ENCODE measurements around the gene CERS6. TPM values are rescaled to one million over a fixed set of nuclear protein-coding genes. Genes with fewer than 3 reads are reported as not detected.

The CERS6 gene
- total RNA-seq, 4 donors from 2014 or later, result 42.3 to 62.1 (median 50.6) TPM

DNA sequence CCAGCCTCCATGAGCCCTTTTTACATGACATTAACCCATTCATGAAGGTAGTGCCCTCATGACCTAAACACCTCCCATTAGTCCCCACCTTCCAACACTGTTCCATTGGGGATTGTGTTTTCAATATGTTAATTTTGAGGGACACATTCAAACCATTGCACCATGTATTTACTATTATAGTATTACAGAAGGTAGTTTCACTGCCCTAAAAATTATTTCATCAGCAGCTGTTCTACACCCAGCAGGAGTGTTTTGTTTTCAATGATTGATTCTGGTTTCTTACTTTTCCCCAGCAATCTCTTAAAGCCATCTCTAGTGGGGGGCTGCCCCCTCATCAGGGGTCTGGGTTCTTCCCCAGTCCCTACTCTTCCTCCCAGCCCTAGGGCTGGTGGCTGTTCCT is 71.9 kb downstream of the CERS6 start:
- intact Hi-C loops (cut with DNase I; ENCODE audit: low total_unique reads) (loop anchor here (2.0 kb wide), 1 partner anchor 21 kb away; no protein-coding TSS in a partner anchor), in situ Hi-C loops (cut with MboI; ENCODE audit: low pct_ligation_motif_present in 1 of 4, low pct_unique_long_range_greater_than_20kb in 1 of 4, low sequenced_read_pairs in 3 of 4) (no loop called here)
- Histone ChIP-seq H3K27ac (peak overlapping the region in 1 of 4 donors; percentile 12), H3K27me3 (no peaks in the 10 kb centered on the region), H3K4me1 (peaks cover 0 to 67% (median 21%) of the 10 kb centered on the region in 4 donors), H3K9me3 (no peaks in the 10 kb centered on the region), H3K36me3 (no peaks in the 10 kb centered on the region), H3K4me3 (no peak overlapping the region)
- DNase-seq, result no peak
- TF ChIP-seq, protein P1, sequence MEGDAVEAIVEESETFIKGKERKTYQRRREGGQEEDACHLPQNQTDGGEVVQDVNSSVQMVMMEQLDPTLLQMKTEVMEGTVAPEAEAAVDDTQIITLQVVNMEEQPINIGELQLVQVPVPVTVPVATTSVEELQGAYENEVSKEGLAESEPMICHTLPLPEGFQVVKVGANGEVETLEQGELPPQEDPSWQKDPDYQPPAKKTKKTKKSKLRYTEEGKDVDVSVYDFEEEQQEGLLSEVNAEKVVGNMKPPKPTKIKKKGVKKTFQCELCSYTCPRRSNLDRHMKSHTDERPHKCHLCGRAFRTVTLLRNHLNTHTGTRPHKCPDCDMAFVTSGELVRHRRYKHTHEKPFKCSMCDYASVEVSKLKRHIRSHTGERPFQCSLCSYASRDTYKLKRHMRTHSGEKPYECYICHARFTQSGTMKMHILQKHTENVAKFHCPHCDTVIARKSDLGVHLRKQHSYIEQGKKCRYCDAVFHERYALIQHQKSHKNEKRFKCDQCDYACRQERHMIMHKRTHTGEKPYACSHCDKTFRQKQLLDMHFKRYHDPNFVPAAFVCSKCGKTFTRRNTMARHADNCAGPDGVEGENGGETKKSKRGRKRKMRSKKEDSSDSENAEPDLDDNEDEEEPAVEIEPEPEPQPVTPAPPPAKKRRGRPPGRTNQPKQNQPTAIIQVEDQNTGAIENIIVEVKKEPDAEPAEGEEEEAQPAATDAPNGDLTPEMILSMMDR (IDR thresholded peaks at IDR 0.05), result no peak
- no peak for TF ChIP-seq POLR2AphosphoS5 (IDR thresholded peaks at IDR 0.05)
- no peak for TF ChIP-seq POLR2A (IDR thresholded peaks at IDR 0.05)
- TF ChIP-seq EP300 (IDR thresholded peaks at IDR 0.05; ENCODE audit: low read depth), result no peak

DNA sequence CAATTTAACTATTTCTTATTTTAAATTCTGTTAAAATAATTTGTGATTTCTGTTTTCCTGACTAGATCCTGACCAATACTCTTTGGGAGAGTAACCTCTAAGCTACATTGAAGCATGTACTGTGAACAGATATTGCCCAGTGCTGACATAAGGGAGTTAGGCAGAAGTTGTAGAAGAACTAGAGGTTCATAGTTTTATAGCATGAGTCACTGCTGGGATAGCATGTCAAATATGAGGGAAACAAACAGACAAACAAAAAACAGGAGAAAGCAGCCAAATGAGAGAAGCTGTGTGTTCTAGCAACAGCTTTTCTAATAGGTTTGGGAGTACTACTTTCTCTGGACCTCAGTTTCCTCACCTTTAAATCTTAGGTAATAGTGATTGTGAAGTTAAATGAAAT is 72.4 kb downstream of the CERS6 start:
- in situ Hi-C loops (cut with MboI; ENCODE audit: low pct_ligation_motif_present in 1 of 4, low pct_unique_long_range_greater_than_20kb in 1 of 4, low sequenced_read_pairs in 3 of 4), result no loop called here
- Histone ChIP-seq H3K27ac (peak overlapping the region in 1 of 4 donors; percentile 12), H3K9me3 (no peaks in the 10 kb centered on the region), H3K4me3 (no peak overlapping the region), H3K27me3 (no peaks in the 10 kb centered on the region), H3K36me3 (no peaks in the 10 kb centered on the region), H3K4me1 (peaks cover 0 to 67% (median 21%) of the 10 kb centered on the region in 4 donors)
- TF ChIP-seq POLR2A (IDR thresholded peaks at IDR 0.05), result no peak
- no peak for TF ChIP-seq POLR2AphosphoS5 (IDR thresholded peaks at IDR 0.05)
- TF ChIP-seq, protein P1 (IDR thresholded peaks at IDR 0.05), result no peak
- no peak for TF ChIP-seq EP300 (IDR thresholded peaks at IDR 0.05; ENCODE audit: low read depth)
- no peak for DNase-seq
- intact Hi-C loops (cut with DNase I; ENCODE audit: low total_unique reads), result loop anchor here (2.0 kb wide), 1 partner anchor 22 kb away; no protein-coding TSS in a partner anchor

DNA sequence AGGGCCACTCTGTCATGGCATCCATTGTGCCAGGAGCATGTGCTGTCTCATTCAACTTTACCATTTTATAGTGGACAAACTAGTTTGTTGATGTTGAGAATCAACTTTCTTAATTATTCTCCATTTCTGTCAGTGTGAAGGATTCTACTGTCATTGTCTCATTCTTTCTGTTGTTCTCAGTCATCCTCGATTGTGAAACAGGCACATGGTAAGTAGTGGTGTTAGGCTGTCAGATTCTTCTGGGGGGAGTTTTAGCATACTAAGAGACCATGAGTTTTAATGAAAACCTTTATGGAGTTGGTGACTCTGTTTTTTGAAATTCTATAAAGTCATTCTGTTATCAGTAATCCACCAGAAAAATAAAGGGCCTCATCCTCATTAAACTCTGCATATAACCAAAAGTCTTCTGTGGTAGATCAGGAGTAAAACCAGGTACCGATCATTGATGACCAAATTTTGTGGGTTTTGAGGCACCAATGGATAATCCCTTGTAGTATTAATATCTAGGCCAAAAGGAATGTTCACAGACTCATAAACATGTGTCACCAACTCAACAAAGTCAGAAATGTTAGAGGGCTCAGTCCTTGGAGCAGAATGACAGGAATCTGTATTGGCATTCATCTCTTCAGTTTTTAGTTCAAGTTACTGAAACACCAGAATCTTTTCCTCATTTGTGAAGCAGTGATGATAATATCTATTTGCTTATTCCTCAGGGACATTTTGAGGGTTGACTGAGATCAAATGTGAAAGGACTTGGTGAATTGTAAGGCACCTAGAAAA is 73.2 kb downstream of the CERS6 start:
- no peaks in the 10 kb centered on the region for H3K9me3 ChIP-seq
- no peak overlapping the region for H3K4me3 ChIP-seq
- 74 to 81% methylated on average over 2 of the region's 2 CpGs for WGBS, 2 donors (ENCODE audit: low coverage in 1 of 2)
- DNase-seq, result no peak
- no peaks in the 10 kb centered on the region for H3K36me3 ChIP-seq
- intact Hi-C loops (cut with DNase I; ENCODE audit: low total_unique reads) (loop anchor here (2.0 kb wide), 1 partner anchor 22 kb away; no protein-coding TSS in a partner anchor), in situ Hi-C loops (cut with MboI; ENCODE audit: low pct_ligation_motif_present in 1 of 4, low pct_unique_long_range_greater_than_20kb in 1 of 4, low sequenced_read_pairs in 3 of 4) (no loop called here)
- H3K4me1 ChIP-seq, result peaks cover 0 to 66% (median 21%) of the 10 kb centered on the region in 4 donors
- TF ChIP-seq, protein P1 (IDR thresholded peaks at IDR 0.05), result no peak
- no peak for TF ChIP-seq EP300 (IDR thresholded peaks at IDR 0.05; ENCODE audit: low read depth)
- TF ChIP-seq POLR2A (IDR thresholded peaks at IDR 0.05), result no peak
- H3K27ac ChIP-seq, result no peak overlapping the region
- H3K27me3 ChIP-seq, result no peaks in the 10 kb centered on the region

DNA sequence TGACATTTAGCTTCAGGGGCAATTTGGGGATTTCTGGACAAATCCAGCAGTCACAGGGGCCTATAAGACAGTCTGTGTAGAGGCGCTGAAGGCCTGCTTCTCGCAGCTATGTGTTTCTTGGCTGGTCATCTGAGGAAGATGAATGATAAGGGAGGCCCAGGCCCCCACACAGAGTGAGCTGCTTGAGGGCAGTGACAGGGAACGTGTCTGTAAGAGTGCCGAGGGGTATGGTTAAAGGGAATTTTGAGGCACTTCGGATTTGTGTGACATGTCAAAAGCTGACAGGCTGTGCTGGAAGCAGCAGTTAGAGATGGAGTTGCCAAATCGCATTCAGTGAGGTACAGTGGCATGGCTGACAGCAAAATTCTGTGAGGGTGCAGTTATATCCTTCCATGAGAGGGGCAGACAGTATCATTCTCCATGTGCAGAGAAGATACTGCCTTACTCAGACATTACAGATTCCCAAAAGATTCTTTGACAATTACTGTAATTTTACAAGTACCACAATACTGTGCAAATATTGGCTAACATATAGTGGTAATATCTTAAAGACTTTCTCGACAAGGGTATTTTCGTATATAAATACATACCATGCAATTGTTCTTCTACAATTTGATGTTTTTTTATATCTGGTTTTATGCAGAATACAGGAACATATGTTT is 74.0 kb downstream of the CERS6 start:
- TF ChIP-seq POLR2A (IDR thresholded peaks at IDR 0.05) (no peak), POLR2AphosphoS5 (IDR thresholded peaks at IDR 0.05) (no peak), EP300 (IDR thresholded peaks at IDR 0.05; ENCODE audit: low read depth) (no peak)
- TF ChIP-seq, protein P1 (IDR thresholded peaks at IDR 0.05), result no peak
- Histone ChIP-seq H3K4me3 (no peak overlapping the region), H3K27ac (no peak overlapping the region), H3K9me3 (no peaks in the 10 kb centered on the region), H3K4me1 (peaks cover 0 to 58% (median 19%) of the 10 kb centered on the region in 4 donors), H3K36me3 (no peaks in the 10 kb centered on the region), H3K27me3 (no peaks in the 10 kb centered on the region)
- intact Hi-C loops (cut with DNase I; ENCODE audit: low total_unique reads), result loop anchor here (2.0 kb wide), 1 partner anchor 23 kb away; no protein-coding TSS in a partner anchor
- DNase-seq, result no peak
- in situ Hi-C loops (cut with MboI; ENCODE audit: low pct_ligation_motif_present in 1 of 4, low pct_unique_long_range_greater_than_20kb in 1 of 4, low sequenced_read_pairs in 3 of 4), result no loop called here
- WGBS, 2 donors (ENCODE audit: low coverage in 1 of 2), result 74 to 82% methylated on average over 7 to 8 of the region's 8 CpGs

All from transverse colon (tissue), 4 donors.